Neural cell (in vitro differentiated cells): ENCODE results near the gene RIPOR1.

Experiments
- EP300 ChIP-seq: fragments of 450-650 bp; conservative IDR thresholded peaks from 2 replicates; pipeline ENCODE4 v1.6.1; 2014; ENCODE audit warnings: antibody characterized with exemption, mild to moderate bottlenecking, moderate library complexity; ENCODE audit not compliant: poor library complexity, severe bottlenecking
- EZH2 ChIP-seq: fragments of 200-600, 300-800 bp; shearing (Covaris generic), sonication (generic); IDR thresholded peaks from 2 replicates; pipeline ENCODE4 v1.6.1; 2014; ENCODE audit warnings: antibody characterized with exemption, low read length, borderline replicate concordance, mild to moderate bottlenecking; ENCODE audit not compliant: insufficient read depth, poor library complexity, severe bottlenecking
- POLR2AphosphoS5 ChIP-seq: IDR thresholded peaks from 2 replicates; pipeline ENCODE4 v1.6.1; 2012

DNA sequence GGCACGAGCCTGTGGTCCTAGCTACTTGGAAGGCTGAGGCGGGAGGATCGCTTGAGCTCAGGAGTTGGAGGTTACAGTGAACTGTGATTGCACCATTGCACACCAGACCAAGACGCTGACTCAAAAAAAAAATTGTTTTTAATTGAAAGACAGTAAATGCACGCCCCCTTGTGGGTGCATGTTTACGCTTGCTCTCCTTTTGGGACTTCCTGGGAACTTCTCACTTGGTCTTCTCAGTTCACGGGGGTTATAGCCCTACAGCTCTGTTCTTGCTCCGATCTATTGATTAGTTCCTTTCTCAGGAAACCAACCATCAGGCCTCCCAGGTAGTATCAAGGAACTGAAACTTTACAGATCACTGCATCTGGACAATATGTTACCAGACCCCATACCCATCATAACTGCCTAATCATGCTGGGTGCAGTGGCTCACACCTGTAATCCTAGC lies 14.2 kb upstream of the RIPOR1 start:
- TF ChIP-seq POLR2AphosphoS5 = no peak
- TF ChIP-seq EP300 = no peak
- TF ChIP-seq EZH2 = no peak
